Ovary (tissue), 9 donors: Measurements from ENCODE around the gene ITSN2. TPM values are rescaled to one million over a fixed set of nuclear protein-coding genes. Genes with fewer than 3 reads are reported as not detected.

Source experiments
- DNase-seq, 5 donors: peaks; one replicate each; pipeline ENCODE4 v3.0.0-alpha.2; 2019 to 2020
- H3K27ac ChIP-seq, 2 donors: fragments of 200-600 bp; one replicate each; pipeline versions ENCODE4 v1.5.1 to v1.8.0; 2019 to 2022
- H3K27me3 ChIP-seq: fragments of 200-600 bp; one replicate; pipeline ENCODE4 v1.8.0; 2022
- H3K36me3 ChIP-seq: fragments of 200-600 bp; sonication (generic); one replicate; pipeline ENCODE4 v1.5.1; 2019
- H3K4me1 ChIP-seq: one replicate; pipeline ENCODE4 v1.8.1; 2013; ENCODE audit warnings: mild to moderate bottlenecking, moderate library complexity; ENCODE audit not compliant: insufficient read depth
- H3K4me3 ChIP-seq: fragments of 200-600 bp; sonication (generic); one replicate; pipeline ENCODE4 v1.5.1; 2017
- H3K9me3 ChIP-seq, 2 donors: fragments of 200-600 bp in 1 of 2; sonication (generic) in 1 of 2; one replicate each; pipeline versions ENCODE4 v1.5.1 to v1.8.1; 2013 to 2019; ENCODE audit warnings: mild to moderate bottlenecking in 1 of 2, moderate library complexity in 1 of 2
- EP300 ChIP-seq: sonication (generic); formaldehyde crosslinking; IDR thresholded peaks from one replicate; pipeline ENCODE4 v1.6.1; 2017; ENCODE audit warnings: antibody characterized with exemption
- POLR2A ChIP-seq: fragments of 450-650 bp; IDR thresholded peaks from one replicate; pipeline ENCODE4 v1.6.1; 2017; ENCODE audit warnings: antibody characterized with exemption, mild to moderate bottlenecking, moderate library complexity
- WGBS, 3 donors: extraction: QIAGEN DNeasy Blood & Tissue Kit in 1 of 3; methylation state at CpG; one replicate each; pipeline versions ENCODE4 v1.1.5 to v1.1.7; 2013 to 2017; 5-methylcytosine and 5-hydroxymethylcytosine counted together
- intact Hi-C, 4 donors: fragments of 100-400 bp; cut with DNase I; formaldehyde crosslinking; loops; one replicate each; pipeline versions ENCODE4 v1.11.0 to v1.15.1; 2022 to 2023
- polyA plus RNA-seq, 2 donors: library from polyadenylated mRNA; stranded (reverse); fragments of 200-250 nt in 1 of 2; fragments of 350-450 nt in 1 of 2; fragmentation: Illumina TruSeq in 1 of 2; extraction: RNeasy Lipid Tissue Mini Kit (QIAGEN cat#74804) in 1 of 2; gene quantifications; one replicate each; pipeline ENCODE4 v1.2.3, GENCODE V29; 2013 to 2014
- total RNA-seq, 7 donors: library from RNA; depleted of rRNA in 2 of 7; stranded (reverse); fragments of >200 nt in 2 of 7; fragmentation: NEBNext Ultra II Directional in 3 of 7; extraction: Animal tissue kit (Norgen Biotek cat#: 25700) in 3 of 7; gene quantifications; one replicate each; pipeline versions ENCODE4 v1.1.0 to v1.2.4, GENCODE V29; 2016 to 2023
- TF ChIP-seq, protein P1 (sequence below), 3 donors: fragments of 450-650 bp in 2 of 3; fragments of 200-600 bp in 1 of 3; IDR thresholded peaks; one replicate each; pipeline versions ENCODE4 v1.5.1 to v1.8.0; 2016 to 2022; ENCODE audit warnings: antibody characterized with exemption in 3 of 3, mild to moderate bottlenecking in 1 of 3
- donor health status: DM: no; HTN: no; CAD: no; lungs with moderate emphysema.
- donor health status: DM: no; HTN: no; CAD: no.
- donor health status: Bipolar disorder and iron deficiency.
- donor health status: DM: yes; HTN: yes; CAD: no.
- donor health status: DM: no; HTN: no; CAD: no.
- donor health status: DM: yes; HTN: yes; CAD: no.

The ITSN2 gene
- total and polyA plus RNA-seq, 9 donors: 17.8 to 44.4 (median 38.5) TPM

DNA sequence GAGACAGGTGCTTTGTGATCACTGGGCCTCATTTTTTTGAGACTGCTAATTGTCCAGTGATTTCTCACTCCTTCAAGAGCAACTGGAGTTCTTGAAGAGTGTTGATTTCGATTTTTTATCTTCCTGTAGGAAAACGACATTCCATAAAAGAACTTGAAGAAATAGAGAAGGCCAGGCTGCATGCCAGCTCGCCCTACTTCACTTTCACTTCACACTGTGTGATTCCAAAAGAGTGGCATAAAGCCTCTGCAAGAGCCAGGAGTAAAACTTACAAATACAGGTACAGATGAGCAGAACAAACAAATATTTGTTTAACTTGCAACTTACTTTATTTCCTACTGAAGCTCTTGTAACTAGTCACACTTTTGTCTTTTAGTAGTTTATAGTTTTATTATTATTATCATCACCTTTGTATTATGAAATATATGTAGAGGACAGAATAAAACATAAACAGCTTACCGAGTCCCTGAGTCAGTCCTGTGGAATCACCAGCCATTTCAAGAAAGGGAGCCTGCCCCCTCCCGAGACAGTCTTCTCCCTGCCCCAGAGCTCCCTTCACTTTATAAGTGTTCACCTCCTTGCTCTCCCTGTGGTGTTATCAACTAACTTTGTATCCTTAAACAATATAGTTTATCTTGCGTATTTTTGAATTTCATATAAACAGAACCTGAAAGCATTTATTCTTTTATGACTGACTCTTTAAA, 176.8 kb downstream of the ITSN2 start:
- 46 to 62% (median 52%) methylated on average over 6 of the region's 6 CpGs for WGBS, 3 donors
- Histone ChIP-seq H3K9me3 (no peaks in the 10 kb centered on the region), H3K27me3 (no peaks in the 10 kb centered on the region), H3K4me3 (no peak overlapping the region), H3K4me1 (no peaks in the 10 kb centered on the region), H3K27ac (no peak overlapping the region), H3K36me3 (no peaks in the 10 kb centered on the region)
- intact Hi-C loops: no loop called here
- DNase-seq: peak in 1 of 5 donors; percentile 72
- TF ChIP-seq, protein P1, sequence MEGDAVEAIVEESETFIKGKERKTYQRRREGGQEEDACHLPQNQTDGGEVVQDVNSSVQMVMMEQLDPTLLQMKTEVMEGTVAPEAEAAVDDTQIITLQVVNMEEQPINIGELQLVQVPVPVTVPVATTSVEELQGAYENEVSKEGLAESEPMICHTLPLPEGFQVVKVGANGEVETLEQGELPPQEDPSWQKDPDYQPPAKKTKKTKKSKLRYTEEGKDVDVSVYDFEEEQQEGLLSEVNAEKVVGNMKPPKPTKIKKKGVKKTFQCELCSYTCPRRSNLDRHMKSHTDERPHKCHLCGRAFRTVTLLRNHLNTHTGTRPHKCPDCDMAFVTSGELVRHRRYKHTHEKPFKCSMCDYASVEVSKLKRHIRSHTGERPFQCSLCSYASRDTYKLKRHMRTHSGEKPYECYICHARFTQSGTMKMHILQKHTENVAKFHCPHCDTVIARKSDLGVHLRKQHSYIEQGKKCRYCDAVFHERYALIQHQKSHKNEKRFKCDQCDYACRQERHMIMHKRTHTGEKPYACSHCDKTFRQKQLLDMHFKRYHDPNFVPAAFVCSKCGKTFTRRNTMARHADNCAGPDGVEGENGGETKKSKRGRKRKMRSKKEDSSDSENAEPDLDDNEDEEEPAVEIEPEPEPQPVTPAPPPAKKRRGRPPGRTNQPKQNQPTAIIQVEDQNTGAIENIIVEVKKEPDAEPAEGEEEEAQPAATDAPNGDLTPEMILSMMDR (IDR thresholded peaks at IDR 0.05): no peak
- TF ChIP-seq EP300: no peak

DNA sequence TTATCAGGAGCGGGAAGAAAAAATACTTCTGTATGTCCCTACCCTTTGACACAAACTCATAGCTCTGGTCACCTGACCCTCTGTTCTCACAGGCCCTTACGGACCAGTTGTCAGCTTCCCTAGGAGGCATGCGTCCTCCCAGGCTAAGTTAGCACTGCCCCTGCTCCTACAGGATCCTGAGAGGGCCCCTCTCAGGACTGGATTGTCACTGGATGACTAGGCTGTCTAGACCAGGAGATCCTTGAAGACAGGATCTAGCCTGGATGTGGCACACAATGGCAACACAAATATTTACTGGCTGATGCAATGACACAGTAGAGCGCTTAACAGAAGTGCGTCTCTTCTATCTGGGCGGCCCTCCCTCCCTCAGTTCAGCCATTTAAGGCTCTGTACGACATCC, 177.8 kb downstream of the ITSN2 start:
- no peak overlapping the region for H3K4me3 ChIP-seq
- H3K9me3 ChIP-seq: no peaks in the 10 kb centered on the region
- H3K27me3 ChIP-seq: no peaks in the 10 kb centered on the region
- intact Hi-C loops: no loop called here
- no peak for TF ChIP-seq POLR2A
- TF ChIP-seq, protein P1 (IDR thresholded peaks at IDR 0.05): no peak
- no peak for TF ChIP-seq EP300
- DNase-seq: no peak
- H3K27ac ChIP-seq: no peak overlapping the region
- H3K36me3 ChIP-seq: no peaks in the 10 kb centered on the region
- no peaks in the 10 kb centered on the region for H3K4me1 ChIP-seq
- 95 to 99% (median 95%) methylated on average over 7 of the region's 7 CpGs for WGBS, 3 donors

DNA sequence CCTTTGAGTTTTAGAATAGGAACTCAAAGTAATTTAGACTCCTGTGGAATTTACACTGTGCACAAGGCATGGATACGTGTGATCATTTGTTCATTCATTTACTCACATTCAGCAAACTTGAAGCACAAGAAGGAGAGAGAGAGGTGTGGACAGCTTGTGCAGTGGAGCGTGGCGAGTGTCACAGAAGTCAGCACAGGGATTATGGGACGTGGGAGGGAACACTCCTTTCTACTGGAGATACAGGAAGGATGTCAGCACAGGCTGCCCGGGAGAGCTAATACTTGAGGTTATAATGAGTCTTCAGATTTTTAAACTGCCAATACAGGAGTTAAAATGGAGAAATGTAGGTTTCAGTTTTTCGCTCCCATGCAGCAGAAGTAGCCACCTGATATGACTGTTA, 178.5 kb downstream of the ITSN2 start:
- no peaks in the 10 kb centered on the region for H3K27me3 ChIP-seq
- H3K27ac ChIP-seq: no peak overlapping the region
- no peaks in the 10 kb centered on the region for H3K9me3 ChIP-seq
- no peak overlapping the region for H3K4me3 ChIP-seq
- TF ChIP-seq, protein P1 (IDR thresholded peaks at IDR 0.05): no peak
- TF ChIP-seq POLR2A (no peak), EP300 (no peak)
- WGBS, 3 donors: 75 to 78% (median 78%) methylated on average over 6 of the region's 6 CpGs
- intact Hi-C loops: no loop called here
- no peak for DNase-seq
- H3K36me3 ChIP-seq: no peaks in the 10 kb centered on the region
- no peaks in the 10 kb centered on the region for H3K4me1 ChIP-seq

DNA sequence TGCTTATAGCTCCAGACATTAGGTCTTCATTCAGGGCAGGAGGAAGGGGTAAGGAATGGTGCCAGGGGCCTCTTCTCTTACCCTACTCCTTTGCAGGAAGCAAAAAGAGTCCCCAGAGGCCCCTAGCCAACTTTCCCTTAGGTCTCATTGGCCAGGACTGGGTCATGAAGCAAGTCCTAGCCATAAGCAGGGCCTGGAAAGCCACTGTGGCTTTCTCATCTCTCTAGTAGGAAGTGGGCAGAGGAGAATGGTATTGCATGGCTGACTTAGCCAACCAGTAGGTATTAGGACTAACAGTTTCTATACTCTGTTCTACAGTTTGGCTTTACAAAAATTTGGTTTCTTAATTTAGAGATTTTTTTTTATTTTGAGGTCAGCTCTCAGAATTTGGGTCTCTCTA, 180.7 kb downstream of the ITSN2 start:
- Histone ChIP-seq H3K9me3 (no peaks in the 10 kb centered on the region), H3K36me3 (no peaks in the 10 kb centered on the region), H3K4me1 (peaks cover 2% of the 10 kb centered on the region), H3K27ac (no peak overlapping the region), H3K4me3 (no peak overlapping the region), H3K27me3 (no peaks in the 10 kb centered on the region)
- DNase-seq: no peak
- intact Hi-C loops: no loop called here
- TF ChIP-seq POLR2A (no peak), EP300 (no peak)
- TF ChIP-seq, protein P1 (IDR thresholded peaks at IDR 0.05): no peak
